ENCODE measurements around the gene PCID2.

The PCID2 gene

DNA sequence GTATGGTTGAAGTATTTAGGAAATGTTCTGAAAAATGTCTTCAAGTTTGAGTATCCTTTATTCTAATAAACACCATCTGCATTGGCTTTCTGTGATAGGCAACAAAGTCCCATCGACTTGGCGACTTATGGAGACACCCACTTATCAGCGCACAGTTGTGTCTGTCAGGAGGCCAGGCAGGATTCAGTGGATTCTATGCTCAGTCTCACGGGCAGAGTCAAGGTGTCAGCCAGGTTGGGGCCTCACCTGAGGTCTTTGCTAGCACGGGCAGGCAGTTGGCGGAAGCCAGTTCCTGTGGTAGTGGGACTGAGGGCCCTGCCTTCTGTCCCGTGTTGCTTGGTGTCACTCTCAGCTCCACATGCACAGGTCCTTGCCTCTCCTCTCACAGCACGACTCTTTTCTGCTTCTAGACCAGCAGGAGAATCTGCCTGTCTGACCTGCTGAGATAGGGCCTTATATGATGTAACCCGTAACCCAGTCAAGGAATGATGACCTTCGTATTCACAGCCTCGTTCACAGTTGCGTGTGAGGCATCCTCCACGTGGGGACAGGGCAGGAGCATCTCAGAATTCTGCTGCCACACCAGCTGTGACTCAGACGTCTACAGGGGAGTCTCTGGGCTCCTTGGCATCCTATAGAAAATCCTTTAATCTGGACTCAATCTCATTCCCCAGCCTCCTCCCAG is 10.9 kb upstream of the PCID2 start:
- no peak for DNase-seq (ENCODE audit: low spot score)

- no peak for DNase-seq (ENCODE audit: low spot score)
Observed at GRCh38 chr13:113218586-113218985, 10.1 kb upstream of the PCID2 start.

DNA sequence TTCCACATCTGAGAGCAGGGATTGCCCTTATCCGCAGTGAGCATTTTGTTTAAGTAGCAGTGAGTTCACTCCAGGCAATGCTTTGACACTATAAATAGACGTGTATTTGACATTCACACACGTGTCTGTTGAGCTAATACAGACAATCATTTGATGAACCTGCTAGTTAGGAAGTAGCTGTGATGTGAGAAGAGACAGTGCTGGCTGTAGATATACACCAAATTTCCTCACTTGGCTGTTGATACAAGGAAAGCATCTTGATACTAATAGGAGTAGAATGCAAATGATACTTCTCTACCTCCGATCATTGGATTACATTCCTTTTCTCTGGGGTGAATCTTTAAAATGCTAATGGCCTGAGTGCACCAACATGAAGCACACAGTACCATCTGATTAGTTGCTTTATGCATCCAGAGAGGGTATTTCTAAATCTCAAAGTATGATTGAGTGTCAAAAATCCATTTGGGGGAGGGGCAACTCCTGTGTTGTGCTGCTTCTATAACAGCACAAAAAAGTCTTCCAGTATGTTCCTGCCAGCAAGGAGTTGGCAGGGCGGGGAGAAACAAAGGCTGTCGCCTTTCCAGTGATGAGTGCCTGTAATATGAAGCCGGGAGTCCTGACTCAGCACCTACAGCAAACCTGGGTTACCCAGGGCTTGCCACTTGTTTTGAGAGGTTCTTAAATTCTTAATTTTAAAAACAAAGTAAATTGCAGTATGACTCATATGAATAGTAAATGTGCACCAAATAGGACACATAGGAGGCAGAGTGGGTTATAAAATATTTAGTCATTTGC is 8.0 kb upstream of the PCID2 start:
- no peak for DNase-seq (ENCODE audit: low spot score)

- no peak for DNase-seq (ENCODE audit: low spot score)
Observed at GRCh38 chr13:113211774-113212173, 3.3 kb upstream of the PCID2 start.

GRCh38 chr13:113210833-113211232 is 2.4 kb upstream of the PCID2 start:
- DNase-seq (ENCODE audit: low spot score) = no peak

GRCh38 chr13:113209759-113210421 is 1.4 kb upstream of the PCID2 start:
- DNase-seq (ENCODE audit: low spot score) = peak; percentile 74

DNA sequence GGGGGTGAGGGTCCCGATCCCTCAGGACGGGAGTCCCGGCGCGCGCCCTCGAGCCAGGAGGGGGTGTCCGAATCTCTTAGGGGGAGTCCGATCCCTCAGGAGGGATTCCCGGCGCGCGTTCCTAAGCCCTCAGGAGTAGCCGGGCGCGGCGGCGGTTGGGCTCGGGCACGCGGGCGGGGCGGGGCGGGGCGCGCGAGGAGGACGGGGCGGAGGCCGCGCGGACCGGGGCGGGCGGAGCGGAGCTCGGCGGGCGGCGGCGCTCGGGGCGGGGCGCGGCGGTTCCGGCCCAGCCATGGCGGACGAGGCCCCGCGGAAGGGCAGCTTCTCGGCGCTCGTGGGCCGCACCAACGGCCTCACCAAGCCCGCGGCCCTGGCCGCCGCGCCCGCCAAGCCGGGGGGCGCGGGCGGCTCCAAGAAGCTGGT is 878 bp upstream of the PCID2 start, which contains the start of gene CUL4A:
Gene CUL4A (plus strand): TSS at position 278 of the 423 bp plus-strand sequence. CDS start 15 bp downstream, at position 293.
- DNase-seq (ENCODE audit: low spot score) = peak; percentile 88

GRCh38 chr13:113207890-113208420 is 514 bp downstream of the PCID2 start:
- DNase-seq (ENCODE audit: low spot score) = peak; percentile 76

DNA sequence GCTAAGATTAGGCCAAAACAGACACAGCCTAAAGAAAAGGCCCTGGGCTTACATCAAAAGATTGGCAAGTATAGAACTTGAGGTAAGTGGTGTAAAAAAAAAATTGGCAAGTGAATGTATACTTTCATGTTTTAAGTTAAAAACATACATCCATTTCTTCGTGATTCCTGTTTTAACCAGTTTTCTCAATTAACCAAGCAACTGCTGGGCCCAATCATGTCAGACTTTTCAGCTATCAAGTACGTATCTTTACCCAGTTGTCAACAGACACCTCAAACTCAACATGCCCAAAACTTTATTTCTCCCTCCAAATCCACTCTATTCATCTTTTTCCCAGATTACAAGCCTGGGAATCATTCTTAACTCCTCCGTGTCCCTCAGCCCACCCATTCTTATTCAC is 1.0 kb downstream of the PCID2 start:
- no peak for DNase-seq (ENCODE audit: low spot score)

DNA sequence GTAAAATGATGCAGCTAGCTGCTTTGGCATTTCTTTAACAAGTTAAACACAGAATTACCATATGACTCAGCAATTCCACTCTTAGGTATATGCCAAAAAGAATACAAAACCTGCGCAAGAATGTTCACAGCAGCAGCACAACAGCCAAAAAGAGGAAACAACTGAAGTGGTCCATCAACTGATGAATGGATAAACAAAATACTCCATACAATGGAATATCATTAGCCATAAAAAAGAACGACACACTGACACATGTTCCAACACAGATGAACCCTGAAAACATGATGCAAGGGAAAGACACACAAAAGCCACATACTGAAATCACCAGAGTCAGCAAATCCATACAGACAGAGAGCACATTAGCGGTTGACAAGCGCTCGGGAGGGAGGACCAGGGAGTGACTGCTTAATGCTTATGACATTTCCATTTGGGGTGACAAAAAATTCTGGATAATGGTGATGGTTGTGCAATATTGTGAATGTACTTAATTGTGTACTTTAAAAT is 3.0 kb downstream of the PCID2 start:
- no peak for DNase-seq (ENCODE audit: low spot score)

GRCh38 chr13:113204378-113204734 is 4.1 kb downstream of the PCID2 start:
- no peak for DNase-seq (ENCODE audit: low spot score)

DNA sequence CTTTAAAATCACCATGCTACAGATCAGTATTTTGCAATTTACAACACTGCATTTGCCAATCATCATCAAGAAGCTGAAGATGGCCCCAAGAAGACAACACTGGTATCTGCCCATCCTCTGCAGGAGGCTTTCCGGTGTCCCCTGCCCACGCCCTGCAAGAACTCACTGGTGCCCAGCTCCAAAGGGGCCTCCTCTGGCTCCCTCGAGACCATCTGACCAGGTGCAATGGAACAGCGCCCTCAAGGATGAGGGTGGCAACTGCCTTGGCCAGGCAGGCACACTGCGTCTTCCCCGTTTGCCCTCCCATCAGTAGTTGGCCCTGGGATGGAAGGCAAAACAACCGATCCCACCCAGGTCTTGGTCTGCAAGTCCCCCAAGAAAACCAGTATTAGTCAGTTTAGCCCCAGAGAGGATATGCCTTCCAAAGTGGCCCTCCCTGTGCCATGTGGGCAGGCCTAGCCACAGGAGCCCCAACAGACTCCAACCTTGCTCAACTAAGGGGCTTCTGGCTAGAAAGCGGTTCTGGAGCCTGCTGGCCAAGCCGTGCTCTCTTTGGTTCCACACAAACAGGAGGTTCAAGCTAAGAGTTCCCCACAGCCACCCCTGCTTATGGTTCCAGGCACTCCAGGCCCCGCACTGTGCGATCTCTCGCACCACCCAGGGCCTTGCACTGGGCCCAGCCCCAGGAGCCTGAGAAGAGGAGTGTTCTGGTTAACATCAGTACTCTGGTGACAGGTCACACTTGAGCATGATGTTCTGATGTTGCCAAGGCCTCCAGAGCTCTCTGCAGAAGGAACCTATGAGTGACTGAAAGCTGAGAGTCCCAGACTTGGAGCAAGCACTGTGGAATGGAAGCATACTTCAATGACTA is 4.7 kb downstream of the PCID2 start:
- DNase-seq (ENCODE audit: low spot score) = no peak

DNA sequence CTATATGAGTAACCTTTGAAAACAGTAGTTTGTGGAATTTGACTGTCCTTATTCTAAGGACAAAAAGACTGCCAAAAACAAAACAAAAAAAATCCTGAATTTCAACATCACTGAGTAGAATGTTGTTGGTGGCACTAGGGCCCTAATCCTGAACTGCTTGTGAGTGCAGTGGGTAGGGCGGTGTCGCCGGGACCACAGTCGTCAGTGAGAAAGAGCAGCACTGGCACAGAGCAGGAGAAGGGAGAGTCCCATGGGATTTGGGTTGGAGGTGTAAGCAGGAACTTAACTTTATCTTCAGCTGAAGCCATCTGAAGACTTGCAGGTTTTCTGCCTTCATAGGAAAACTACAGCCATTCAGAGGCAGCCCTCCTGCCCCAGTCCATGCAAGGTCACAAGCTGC is 5.6 kb downstream of the PCID2 start:
- DNase-seq (ENCODE audit: low spot score) = no peak

DNA sequence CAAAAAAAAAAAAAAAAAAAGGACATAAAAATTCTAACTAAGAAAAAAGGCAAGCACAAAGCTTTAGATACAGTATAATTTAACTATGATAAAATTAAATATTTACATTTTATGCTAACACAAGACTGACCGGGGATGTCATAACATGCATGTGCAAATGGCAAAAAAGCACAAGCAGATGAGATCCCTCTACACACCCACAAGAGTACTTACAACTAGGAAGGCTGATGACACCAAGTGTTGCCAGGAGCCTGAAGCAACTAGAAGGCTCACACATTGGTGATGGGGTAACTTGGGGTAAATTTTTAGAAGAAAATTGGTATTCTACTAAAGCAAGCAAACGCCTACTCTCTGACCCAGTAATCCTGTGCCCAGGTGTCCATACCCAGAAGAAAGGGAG is 6.7 kb downstream of the PCID2 start:
- no peak for DNase-seq (ENCODE audit: low spot score)

- no peak for DNase-seq (ENCODE audit: low spot score)
Observed at GRCh38 chr13:113196970-113197737, 11.3 kb downstream of the PCID2 start.

- no peak for DNase-seq (ENCODE audit: low spot score)
Observed at GRCh38 chr13:113195360-113195759, 13.1 kb downstream of the PCID2 start.

DNA sequence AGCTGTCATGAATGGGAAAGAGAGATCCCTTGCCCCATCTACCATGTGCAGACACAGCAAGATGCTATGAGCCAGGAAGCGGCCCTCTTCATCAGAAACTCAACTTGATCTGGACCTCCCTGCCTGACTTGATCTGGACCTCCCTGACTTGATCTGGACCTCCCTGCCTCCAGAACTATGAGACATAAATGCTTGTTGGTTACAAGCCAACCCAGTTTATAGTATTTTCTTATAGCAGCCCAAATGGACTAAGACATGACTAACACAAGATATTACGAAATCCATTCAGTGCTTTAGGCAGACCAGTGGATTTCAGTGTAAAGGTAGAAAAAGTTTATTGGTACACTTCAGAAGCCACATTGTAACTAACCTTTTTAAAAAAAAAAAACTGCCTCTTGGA is 15.6 kb downstream of the PCID2 start:
- DNase-seq (ENCODE audit: low spot score) = no peak

- no peak for DNase-seq (ENCODE audit: low spot score)
Observed at GRCh38 chr13:113192279-113192678, 16.2 kb downstream of the PCID2 start.

GRCh38 chr13:113190181-113190580 is 18.3 kb downstream of the PCID2 start:
- DNase-seq (ENCODE audit: low spot score) = no peak

- DNase-seq (ENCODE audit: low spot score) = no peak
Observed at GRCh38 chr13:113187883-113188665, 20.4 kb downstream of the PCID2 start.

All from ecto neural progenitor cell (in vitro differentiated cells).